GM19035 (cell line): Measurements from ENCODE around the gene ZNF235.
"Not testable (repeated sequence)": the region's sequence is repeated elsewhere in the genome, so short reads cannot be mapped to it uniquely, and the experiment has no call there.

Experiments
- ATAC-seq: cut with Tn5 transposase; IDR thresholded peaks from one replicate; pipeline ENCODE4 v1.9.1; 2021; ENCODE audit not compliant: unreplicated experiment

Gene ZNF235

DNA sequence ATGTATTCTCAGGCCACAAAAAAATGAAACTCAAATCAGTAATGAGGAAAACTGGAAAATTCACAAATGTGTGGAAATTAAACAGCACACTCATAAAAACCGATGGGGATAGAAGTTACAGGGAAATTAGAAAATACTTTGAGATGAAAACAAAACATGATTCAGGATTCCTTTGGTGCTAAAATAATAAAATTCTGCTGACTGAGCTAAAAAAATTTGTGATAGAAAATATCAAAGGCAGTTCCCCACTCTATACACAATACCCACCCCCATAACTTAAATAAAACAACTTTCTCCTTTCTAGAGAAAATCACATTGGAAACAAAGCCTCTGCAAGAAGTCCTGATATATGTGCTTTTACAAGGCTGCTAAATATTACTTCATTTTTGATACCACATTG, 46.7 kb downstream of the ZNF235 start:
- no peak for ATAC-seq

DNA sequence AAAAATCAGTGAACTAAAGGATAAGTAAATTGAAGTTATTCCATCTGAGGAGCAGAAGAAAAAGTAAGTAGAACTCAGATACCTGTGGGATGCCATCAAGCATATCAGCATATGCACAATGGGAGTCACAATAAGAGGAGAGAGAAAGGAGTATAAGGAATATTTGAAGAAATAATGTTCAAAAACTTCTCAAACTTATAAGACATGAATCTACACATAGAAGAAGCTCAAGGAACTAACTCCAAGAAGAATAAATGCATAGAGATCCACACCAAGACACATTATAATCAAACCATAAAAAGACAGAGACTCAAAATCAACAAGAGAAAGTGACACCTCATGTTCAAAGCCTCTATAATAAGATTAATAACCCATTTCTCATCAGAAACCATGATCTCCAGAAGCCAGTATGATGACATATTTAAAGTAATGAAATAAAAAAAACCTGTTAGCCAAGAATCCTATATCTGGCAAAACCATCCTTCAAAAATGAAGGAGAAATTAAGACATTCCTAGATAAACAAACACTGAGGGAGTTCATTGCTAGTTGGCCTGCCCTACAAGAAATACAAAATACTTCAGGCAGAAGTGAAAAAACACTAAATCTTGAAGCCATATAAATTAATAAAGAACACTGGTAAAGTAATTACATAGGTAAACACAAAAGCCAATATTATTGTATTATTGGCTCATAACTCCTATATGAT, 49.0 kb downstream of the ZNF235 start:
- no peak for ATAC-seq

DNA sequence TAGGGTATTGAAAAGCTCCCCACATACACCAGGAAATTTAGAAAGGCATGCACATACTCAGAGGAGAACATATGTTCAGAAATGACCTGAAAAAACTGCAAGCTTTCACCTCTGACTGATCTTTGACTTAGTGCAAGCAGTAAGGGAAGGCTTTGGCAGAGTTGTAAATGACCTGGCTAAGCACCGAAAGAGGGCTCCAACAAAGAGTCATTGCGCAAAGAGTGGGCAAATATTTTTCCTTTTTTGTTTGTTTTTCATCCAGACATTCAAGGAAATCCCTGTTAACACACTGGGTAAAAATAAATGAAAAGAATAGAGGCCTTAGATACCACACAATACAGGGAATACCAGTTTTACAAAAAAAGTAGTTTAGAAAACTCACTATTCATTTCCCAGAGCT, 50.3 kb downstream of the ZNF235 start:
- ATAC-seq = no peak

DNA sequence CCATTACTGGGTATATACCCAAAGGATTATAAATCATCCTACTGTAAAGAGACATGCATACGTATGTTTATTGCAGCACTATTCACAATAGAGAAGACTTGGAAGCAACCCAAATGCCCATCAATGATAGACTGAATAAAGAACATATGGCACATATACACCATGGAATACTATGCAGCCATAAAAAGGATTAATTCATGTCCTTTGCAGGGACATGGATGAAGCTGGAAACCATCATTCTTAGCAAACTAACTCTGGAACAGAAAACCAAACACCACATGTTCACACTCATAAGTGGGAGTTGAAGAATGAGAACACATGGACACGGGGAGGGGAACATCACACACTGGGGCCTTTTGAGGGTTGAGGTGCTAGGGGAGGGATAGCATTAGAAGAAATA, 51.4 kb downstream of the ZNF235 start:
- not testable (repeated sequence) for ATAC-seq

DNA sequence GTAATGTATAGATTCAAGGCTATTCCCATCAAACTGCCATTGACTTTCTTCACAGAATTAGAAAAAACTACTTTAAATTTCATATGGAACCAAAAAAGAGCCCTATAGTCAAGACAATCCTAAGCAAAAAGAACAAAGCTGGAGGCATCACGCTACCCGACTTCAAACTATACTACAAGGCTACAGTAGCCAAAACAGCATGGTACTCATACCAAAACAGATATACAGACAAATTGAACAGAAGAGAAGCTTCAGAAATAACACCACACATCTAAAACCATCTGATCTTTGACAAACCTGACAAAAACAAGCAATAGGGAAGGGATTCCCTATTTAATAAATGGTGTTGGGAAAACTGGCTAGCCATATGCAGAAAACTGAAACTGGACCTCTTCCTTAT, 52.5 kb downstream of the ZNF235 start:
- not testable (repeated sequence) for ATAC-seq

DNA sequence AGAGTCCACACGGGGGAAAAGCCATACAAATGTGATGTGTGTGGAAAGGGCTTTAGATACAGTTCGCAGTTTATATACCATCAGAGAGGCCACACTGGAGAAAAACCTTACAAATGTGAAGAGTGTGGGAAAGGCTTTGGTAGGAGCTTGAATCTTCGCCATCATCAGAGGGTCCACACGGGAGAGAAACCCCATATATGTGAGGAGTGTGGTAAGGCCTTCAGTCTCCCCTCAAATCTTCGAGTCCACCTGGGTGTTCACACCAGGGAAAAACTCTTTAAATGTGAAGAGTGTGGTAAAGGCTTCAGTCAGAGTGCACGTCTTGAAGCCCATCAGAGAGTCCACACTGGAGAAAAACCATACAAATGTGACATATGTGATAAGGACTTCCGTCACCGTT, 68.4 kb downstream of the ZNF235 start:
- no peak for ATAC-seq
